ENCODE data around the gene NUP43.

DNA sequence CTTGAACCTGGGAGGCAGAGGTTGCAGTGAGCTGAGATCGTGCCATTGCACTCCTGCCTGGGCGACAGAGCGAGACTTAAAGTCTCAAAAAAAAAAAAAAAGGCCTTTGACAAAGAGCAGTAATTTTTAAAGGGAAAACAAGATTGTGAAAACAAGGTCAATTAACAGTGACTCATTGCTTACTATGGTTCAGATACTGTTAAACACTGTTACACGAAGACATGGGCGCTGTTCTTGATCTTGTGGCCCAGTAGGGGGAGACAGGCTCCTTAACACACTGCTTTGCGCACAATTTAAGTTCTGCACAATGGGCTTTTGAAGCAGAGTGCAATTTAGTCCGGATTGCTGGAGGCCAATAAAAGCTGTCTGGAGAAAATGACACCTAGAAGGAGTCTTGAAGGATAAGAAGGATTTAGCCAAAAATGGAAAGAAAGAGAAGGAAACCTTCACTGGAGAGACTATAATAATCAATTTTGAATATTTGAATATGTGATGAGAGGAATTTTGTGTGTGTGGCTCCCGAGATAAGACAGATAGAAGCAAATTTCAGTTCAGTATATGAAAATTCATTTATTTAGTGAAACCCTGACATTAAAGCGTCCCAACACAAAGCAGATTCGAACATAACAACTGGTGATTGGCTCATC lies 22.4 kb downstream of the NUP43 start:
- TF ChIP-seq, protein P1, sequence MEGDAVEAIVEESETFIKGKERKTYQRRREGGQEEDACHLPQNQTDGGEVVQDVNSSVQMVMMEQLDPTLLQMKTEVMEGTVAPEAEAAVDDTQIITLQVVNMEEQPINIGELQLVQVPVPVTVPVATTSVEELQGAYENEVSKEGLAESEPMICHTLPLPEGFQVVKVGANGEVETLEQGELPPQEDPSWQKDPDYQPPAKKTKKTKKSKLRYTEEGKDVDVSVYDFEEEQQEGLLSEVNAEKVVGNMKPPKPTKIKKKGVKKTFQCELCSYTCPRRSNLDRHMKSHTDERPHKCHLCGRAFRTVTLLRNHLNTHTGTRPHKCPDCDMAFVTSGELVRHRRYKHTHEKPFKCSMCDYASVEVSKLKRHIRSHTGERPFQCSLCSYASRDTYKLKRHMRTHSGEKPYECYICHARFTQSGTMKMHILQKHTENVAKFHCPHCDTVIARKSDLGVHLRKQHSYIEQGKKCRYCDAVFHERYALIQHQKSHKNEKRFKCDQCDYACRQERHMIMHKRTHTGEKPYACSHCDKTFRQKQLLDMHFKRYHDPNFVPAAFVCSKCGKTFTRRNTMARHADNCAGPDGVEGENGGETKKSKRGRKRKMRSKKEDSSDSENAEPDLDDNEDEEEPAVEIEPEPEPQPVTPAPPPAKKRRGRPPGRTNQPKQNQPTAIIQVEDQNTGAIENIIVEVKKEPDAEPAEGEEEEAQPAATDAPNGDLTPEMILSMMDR (IDR thresholded peaks at IDR 0.05; ENCODE audit: low read depth, low read length) = peak; percentile 56
- no peak for TF ChIP-seq EZH2phosphoT487 (IDR thresholded peaks at IDR 0.05; ENCODE audit: low read depth)

Data from OCI-LY3 (cell line).